DMS153 treated with DMSO at 0.1 percent for 48 hours (cell line): ENCODE data around the gene CNR1.

Experiments
- DNase-seq: peaks from one replicate; lab custom pipeline; 2025; ENCODE audit not compliant: unreplicated experiment; lab: John Stamatoyannopoulos, UW

CNR1 gene

DNA sequence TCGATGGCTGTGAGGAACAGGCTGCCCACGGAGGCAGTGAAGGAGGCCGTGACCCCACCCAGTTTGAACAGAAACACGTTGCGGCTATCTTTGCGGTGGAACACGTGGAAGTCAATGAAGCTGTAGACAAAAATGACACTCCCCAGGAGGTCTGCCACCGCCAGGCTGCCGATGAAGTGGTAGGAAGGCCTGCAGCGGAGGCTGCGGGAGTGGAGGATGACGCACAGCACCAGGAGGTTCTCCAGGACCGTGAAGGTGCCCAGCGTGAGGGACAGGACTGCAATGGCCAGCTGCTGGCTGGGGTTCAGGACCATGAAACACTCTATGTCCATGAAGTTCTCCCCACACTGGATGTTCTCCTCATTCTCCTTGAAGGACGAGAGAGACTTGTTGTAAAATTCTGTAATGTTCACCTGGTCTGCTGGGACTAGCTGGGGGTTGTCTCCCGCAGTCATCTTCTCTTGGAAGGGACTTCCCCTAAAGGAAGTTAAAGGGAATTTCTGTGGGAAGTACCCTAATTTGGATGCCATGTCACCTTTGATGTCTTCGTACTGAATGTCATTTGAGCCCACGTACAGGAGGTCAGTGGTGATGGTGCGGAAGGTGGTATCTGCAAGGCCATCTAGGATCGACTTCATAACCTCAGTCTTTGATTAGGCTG, 21.4 kb downstream of the CNR1 start:
- no peak for DNase-seq

DNA sequence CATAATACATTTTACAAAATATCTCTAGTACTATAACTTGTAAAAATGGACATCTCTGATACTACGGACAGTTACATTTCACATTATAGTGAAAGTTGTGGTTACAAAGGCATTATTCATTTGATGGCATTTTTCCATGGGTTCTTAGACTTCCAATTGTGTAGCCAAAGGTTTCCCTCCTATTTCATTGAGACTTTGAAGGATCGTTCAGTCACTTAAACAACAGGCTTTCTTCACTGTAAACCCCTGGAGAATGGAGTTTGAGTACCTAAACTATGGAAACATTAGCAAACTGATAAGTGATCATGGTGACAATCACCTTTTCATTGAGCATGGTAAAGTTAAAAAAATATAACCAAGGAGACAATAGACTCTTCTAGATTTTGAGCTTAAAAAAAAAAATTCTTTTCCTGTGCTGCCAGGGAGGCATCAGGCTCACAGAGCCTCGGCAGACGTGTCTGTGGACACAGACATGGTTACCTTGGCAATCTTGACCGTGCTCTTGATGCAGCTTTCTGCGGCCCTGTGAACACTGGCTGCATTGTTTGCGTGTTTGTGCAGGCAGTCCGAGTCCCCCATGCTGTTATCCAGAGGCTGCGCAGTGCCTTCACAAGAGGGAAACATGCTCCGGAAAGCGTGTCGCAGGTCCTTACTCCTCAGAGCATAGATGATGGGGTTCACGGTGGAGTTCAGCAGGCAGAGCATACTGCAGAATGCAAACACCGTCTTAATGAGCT, 22.6 kb downstream of the CNR1 start:
- DNase-seq: no peak

DNA sequence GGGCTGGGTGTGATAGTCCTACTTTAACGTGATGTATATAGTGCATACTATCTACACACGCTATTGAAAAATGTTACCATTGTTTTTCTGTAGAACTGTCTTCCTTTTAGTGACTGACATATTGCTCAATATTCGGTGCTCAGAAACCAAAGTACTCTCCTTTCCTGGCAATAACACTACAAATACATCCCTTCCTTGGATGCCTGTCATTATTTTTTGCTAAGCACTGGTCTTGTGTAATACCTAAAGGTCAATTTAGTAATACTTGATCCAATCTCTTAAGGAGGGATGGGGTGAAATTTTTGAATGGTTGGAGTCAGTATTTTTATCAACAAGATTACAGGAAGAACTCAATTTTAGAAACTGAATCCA, 23.9 kb downstream of the CNR1 start:
- no peak for DNase-seq

DNA sequence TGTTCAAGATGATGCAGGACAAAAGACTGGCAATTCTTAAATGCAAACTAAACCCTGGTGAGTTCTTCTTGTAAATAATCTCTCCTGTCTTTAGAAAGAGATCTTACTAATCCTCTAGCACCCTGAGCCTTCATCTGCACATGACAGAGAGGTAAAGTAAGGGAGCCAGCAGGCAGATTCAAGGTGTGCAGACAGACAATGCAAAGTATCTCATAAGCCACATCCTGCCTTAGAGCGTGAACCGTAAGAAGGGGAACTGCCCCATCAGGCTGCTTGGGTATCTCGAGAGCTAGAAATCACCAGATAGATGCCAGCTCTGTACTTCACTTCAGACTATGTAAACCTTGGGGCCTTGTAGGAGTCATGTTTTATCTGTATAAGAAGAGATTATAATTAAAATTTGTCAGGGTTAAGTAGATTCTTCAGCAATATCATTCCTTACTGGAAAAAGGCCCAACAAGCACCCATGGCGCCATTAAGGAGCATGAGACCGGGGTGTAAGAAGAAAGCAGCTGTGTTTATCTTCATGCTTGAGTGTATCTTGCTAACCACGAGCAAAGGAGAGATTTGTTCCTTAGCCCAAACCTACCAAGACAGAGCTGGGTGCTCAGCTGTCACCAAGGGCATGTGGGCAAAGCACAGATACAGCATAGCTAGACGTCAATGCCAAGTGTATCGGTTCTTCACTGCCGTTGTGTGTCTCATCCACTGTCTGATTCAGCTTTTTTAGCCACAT, 24.4 kb downstream of the CNR1 start:
- no peak for DNase-seq

DNA sequence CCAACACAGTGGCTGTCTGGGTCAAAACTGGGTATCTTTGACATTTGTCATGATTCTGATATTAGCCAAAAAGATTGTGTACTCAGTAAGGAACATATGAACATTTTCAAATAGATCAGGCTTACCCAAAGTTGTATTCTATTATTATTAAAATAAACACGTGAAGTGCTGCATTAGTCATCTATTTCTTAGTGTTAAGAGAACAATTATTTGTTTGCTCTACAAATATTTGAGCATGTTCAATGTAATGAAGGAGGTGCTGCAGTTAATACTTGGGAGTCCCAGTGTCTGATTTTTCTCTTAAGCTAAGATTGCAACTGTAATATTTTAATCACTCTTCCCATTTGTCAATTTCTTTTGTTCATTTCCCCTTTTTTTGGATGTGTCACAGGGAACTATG, 28.2 kb downstream of the CNR1 start:
- DNase-seq: no peak

DNA sequence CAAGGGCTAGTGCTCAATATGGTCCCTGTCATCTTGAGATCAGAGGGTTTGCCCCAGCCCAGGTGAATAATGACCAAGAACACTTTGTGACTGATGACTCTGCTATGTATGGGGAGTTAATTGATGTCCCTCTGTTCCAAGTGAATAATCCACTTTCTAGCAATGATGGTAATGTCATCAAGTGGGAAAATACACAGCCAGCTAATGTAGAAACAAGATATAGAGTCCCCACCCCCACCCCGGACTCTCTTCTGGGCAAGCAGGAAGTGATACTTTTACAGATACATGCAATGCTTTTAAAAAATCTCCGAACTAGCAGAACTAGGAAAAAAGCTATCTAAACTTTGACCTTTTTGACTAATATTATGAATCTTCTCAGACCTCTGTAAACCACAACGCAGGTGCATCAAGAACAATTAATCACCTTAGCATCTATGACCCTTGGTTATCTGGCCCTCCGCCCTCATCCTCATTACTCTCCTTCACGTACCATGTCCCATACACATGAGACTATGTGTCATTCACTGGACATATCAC, 30.5 kb downstream of the CNR1 start:
- no peak for DNase-seq

DNA sequence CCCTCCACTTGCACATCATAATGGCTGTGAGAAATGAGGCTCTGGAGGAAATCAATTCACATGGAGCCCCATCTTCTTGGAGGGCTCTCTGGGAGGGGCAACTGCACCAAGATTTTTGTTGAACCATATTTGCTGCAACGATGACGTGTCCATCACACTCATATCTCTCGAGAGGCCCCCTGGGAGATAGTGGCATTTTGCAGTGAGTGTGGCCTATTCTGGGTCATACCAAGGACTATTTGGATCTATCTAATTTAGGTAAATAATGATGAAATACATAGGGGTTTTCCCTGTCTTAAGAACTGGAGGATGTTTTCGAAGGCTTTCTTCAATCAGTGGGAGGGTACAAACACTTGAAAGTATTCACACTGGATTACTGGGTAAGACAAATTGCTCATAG, 31.6 kb downstream of the CNR1 start:
- no peak for DNase-seq

DNA sequence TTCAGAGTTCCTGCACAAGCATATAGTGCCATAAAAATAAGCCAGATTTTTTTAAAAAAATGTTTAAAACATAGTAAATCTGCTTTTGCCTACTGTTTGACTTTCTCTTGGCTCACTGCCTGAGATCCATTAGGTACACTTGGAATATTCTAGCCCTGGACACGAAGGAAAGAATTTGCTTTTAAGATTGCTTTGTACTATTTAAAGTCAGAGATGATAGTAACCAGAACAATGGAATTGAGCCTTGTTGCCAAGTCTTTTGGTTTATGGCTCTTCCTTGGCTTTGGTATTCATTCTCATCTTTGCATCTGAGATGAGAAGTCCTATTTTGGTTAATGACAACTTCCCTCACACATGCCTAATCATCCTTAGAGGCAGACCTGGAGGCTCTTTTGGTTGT, 32.4 kb downstream of the CNR1 start:
- DNase-seq: no peak

DNA sequence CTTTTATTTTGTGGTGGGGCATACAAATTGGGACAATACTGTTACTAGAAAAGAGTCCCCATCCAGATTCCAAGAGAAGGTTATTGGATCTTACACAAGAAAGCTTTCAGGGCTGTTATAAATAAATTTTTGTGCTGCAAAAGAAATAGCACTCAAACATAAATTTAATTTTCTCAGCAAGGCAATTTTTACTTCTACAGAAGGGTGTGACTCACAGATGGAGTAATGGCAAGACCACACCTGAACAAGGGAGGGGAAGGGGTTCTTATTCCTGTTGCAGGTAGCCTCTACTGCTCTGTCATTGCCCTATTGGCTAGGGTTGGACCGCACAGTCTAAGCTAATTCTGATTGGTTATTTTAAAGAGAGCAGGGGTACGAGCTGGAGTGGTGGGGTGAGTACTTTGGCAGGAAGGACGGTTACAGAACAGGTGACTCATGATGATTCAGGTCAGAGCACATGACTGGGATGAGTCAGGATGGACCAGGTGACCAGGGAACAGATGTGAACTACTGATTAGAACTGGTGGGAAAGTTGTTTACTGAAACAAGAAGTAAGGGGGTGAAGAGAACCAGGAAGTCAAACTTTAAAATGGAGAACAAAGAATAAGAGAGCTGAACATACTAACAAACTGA, 41.1 kb downstream of the CNR1 start:
- DNase-seq: no peak

DNA sequence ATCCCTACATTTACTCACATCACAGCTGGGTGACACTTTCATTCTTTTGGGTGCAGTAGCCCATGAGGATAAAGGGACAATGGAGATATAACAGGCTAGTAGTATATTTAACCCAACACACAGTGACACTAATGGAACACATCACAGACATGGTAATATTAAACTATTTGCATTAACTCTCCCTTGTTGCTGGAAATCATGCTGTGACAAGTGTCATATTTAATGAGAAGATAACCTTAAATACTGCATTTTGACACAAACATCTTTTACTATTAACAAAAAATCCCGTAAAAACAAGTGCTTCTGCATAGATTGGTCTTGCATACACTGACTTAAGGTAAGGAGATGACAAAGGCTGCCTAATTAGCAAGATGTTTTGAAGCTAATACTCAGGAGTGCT, 45.5 kb downstream of the CNR1 start:
- DNase-seq: no peak

DNA sequence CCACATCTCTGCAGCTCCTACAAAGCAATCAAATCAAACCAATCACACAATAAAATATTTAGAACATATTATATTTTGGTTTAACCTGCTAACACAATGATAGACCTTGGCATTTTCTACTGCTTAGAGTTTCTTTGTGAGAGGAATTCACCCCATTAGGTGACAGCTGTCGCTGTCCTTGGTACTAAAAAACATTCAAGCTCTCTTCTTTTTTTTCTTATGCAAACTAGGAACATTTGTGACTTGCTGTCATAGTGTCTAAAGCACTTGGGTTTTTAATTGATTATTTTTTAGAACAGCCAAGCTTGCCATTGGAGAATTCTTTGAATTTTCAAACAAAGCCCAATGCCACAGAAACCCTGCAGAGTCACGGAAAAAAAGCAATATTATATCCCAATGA, 46.4 kb downstream of the CNR1 start:
- DNase-seq: no peak

DNA sequence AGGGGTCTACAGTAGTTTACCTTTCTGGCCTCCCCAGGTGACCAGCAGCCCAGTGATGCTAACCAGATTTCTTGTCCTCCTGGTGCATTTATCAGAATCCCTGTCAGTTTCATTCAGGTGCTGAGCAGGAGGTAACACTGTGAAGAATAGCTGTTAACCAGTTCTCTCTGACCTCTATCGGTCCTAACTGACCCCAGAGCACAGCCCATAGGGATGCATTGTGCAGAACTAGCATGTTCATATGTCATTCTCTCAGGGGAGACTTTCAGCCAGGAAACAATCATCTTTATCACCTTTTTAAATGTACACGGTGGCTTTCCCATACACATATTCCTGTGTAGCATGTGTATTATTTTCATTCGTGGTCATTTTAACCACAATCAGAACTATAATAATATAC, 49.9 kb downstream of the CNR1 start:
- DNase-seq: no peak

DNA sequence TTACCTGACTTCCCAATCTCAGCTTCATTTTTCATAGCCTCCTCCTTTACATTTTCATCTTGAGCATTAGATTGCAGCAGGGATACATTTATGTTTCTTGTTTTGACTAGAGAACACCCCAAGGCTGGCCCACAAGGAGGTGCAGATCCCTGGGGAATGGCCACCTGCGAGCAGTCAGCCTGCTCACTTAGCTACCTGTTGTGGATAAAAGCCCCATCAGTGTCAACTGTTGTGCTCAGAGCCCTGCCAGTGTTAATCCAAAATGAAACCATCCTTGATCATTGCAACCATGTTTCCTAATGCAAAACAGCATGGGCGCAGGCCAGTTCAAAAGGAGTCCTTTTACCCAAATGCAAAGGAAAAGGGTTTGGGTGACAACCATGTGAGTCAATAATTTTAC, 50.8 kb downstream of the CNR1 start:
- DNase-seq: no peak

DNA sequence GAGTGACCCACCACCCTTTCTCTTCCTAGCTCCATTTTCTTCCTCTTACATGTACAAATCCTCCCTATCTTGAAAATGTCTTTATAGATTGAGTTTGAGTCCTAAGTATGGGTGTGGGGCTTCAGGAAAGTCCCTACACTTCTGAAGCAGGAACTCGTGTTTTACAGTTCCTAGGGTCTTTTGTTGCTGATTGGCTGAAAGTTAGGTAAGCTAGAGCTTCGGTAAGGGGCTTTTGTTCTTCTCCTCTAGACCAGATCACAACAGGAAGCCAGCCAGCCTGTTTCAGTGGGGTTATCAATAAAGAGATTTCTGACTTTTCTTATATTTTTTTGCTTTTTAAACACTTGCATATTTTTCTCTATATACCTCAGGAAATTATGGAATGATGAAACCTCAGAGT, 51.3 kb downstream of the CNR1 start:
- no peak for DNase-seq

DNA sequence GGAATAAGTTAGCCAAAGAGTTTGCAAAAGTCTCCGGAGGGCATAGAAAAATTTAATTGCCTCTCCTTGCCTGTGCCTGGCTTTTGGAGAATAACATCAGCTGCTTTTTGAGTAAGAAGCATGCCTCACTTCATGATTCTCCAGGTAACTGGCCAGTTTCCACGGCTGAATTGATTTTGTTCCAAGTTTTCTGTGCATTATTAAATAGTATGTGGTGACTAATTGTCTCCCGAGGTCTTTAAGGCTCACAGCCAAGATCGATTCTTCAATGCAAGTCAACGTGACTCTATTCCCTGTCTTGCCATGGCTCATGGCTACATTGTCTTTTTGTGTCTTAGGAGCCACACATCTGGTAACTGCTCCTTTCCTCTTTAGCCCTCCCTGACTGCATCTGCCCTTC, 54.2 kb downstream of the CNR1 start:
- no peak for DNase-seq

DNA sequence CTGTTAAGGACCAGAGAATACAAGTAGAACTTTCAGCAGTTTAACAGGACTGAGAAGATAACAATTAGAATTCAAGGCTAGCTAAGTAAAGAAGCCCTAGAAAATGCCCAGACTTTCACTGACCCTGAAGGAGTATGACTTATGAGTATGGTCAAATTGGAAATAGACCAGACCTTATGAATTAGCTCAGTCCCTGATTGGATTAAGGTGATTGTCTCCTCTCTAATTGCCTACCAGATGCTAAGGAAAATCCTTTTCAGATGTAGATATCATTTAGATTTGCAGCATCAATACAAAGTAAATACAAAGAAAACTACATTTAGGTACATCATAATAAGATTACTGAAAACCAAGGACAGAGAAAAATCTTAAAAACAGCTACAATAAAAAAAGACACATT, 58.9 kb downstream of the CNR1 start:
- DNase-seq: no peak

DNA sequence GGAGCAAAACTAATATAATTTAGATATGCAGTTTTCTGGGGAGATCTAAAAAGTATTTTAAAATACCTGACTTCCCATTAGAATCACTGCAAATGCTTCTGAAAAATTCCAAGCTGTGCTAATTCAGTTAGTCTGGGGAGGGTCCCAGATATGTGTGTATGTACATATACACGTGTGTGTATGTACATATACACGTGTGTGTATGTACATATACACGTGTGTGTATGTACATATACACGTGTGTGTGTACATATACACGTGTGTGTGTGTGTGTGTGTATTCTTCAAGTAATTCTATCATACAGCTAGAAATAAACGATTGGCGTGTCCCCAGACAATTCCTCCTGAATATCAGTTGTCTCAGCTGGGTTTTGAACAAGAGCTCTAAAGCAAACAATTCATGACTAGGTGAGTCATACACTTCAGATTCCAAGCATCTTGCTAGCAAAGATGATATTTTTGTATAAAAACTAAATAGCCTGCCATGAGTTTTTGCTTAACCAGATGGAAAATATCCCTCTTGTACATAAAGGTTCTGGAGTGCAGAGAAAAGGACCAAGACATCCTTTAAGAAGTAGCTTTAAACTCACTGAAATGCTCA, 60.3 kb downstream of the CNR1 start:
- no peak for DNase-seq
